ENCODE measurements around the gene SLF1. TPM values are rescaled to one million over a fixed set of nuclear protein-coding genes. Genes with fewer than 3 reads are reported as not detected.

Gene SLF1
- total and polyA plus RNA-seq, 2 of the 8 experiments (the other 6 are each of a cell fraction or from before 2014, with no cell fraction given): 4.8 to 15.7 TPM

DNA sequence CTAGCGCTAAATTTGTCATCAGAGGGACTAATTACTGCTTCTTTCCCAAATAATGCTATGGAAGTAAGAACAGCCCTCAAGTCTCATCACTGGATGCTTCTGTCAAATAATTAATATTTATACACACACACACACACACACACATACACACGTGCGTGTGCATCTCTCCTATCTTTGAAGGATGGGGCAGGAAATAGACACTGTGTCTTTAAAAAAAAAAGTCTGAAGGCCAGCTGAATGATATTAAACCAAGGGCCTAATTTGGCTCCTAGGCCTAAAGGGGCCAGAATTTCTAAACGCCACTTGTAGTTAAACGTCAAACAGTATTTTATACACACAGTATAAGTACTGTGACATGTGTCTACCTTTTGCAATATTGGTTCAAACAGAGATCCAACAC is 3.3 kb downstream of the SLF1 start (continued):
- no peak for TF ChIP-seq EZH2 (IDR thresholded peaks at IDR 0.05; ENCODE audit: low read depth, low read length, severe bottlenecking)
- no peak for TF ChIP-seq SP1 (IDR thresholded peaks at IDR 0.05; ENCODE audit: low read depth, low read length)
- no peak for TF ChIP-seq HDAC2 (IDR thresholded peaks at IDR 0.05; ENCODE audit: borderline replicate concordance in 1 of 2, low read depth in 2 of 2, low read length in 2 of 2)
- TF ChIP-seq RNF2 (IDR thresholded peaks at IDR 0.05; ENCODE audit: borderline replicate concordance, low read depth, low read length, missing control alignments, poor library complexity, severe bottlenecking): no peak
- TF ChIP-seq CREB1 (IDR thresholded peaks at IDR 0.05): no peak
- TF ChIP-seq HDAC6 (IDR thresholded peaks at IDR 0.05; ENCODE audit: low read depth, low read length): no peak
- TF ChIP-seq BACH1 (IDR thresholded peaks at IDR 0.05; ENCODE audit: low read length): no peak
- no peak for TF ChIP-seq RBBP5 (IDR thresholded peaks at IDR 0.05; ENCODE audit: borderline replicate concordance, low read depth, low read length)
